OCI-LY1 (cell line): ENCODE results near the gene LSAMP.

Experiments used
- CTCF ChIP-seq: fragments of 200-600 bp; sonication (generic), shearing (Covaris generic); IDR thresholded peaks from 2 replicates; pipeline ENCODE4 v1.5.1; 2017; ENCODE audit warnings: mild to moderate bottlenecking, antibody characterized with exemption, low read length, moderate library complexity, mixed read lengths
- EZH2 ChIP-seq: fragments of 200-600 bp; sonication (generic), shearing (Covaris generic); IDR thresholded peaks from 2 replicates; pipeline ENCODE4 v1.8.0; 2017; ENCODE audit warnings: borderline replicate concordance, mixed run types, mild to moderate bottlenecking, antibody characterized with exemption, low read length, moderate library complexity, mixed read lengths

DNA sequence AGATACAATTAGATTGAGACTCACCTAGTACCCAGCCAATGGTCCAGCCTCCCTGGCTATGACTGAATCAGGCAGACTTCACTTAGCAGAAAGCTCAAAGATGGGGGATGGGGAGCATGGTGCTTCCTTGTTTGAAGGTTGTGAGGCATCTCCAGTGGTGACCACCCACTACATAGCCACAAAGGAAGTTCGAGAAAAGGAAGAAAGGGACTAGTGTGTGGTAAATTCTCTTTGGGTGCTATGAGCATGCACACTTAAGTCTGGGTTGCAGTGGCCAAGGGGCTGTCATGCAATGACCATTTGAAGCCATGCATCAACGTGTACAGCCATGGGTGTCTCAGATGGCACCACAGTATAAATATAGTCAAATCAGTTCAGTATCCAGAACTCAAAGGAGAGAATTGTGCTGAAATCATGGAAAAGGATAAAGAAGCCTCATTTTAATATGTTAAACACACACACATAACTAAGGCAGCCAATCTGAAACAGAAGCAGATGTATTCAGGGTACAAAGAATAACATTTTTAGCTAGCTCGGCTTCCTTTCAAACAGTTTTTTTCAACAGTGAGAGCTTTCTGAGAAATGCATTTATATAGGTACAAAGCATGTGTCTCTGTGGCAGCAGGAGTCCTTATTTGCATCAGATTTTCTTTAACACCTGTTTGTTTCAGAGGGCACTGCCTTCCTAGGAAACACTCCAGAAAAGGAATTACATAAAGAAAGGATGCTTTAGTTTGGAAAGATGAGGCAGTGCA is 546.5 kb downstream of the LSAMP start:
- TF ChIP-seq CTCF: no peak
- TF ChIP-seq EZH2: no peak
